PC-9 (cell line): ENCODE results near the gene PSMD11.

Experiments used
- CTCF ChIP-seq: fragments of 200-600 bp; sonication (generic); conservative IDR thresholded peaks from 2 replicates; pipeline ENCODE4 v1.6.1; 2017; ENCODE audit warnings: mixed run types, antibody characterized with exemption, mild to moderate bottlenecking, moderate library complexity
- EZH2 ChIP-seq: fragments of 200-600 bp; sonication (generic); IDR thresholded peaks from 2 replicates; pipeline ENCODE4 v1.8.0; 2017; ENCODE audit warnings: antibody characterized with exemption, low read depth

GRCh38 chr17:32523827-32524552, 79.7 kb downstream of the PSMD11 start:
- TF ChIP-seq CTCF (no peak), EZH2 (no peak)
